Ovary (tissue), 9 donors: ENCODE results near the gene CLIP2. TPM values are rescaled to one million over a fixed set of nuclear protein-coding genes. Genes with fewer than 3 reads are reported as not detected.
"Not testable (repeated sequence)": the region's sequence is repeated elsewhere in the genome, so short reads cannot be mapped to it uniquely, and the experiment has no call there.

Experiments
- DNase-seq, 5 donors: peaks; one replicate each; pipeline ENCODE4 v3.0.0-alpha.2; 2019 to 2020
- H3K27ac ChIP-seq, 2 donors: fragments of 200-600 bp; one replicate each; pipeline versions ENCODE4 v1.5.1 to v1.8.0; 2019 to 2022
- H3K27me3 ChIP-seq: fragments of 200-600 bp; one replicate; pipeline ENCODE4 v1.8.0; 2022
- H3K36me3 ChIP-seq: fragments of 200-600 bp; sonication (generic); one replicate; pipeline ENCODE4 v1.5.1; 2019
- H3K4me1 ChIP-seq: one replicate; pipeline ENCODE4 v1.8.1; 2013; ENCODE audit warnings: mild to moderate bottlenecking, moderate library complexity; ENCODE audit not compliant: insufficient read depth
- H3K4me3 ChIP-seq: fragments of 200-600 bp; sonication (generic); one replicate; pipeline ENCODE4 v1.5.1; 2017
- H3K9me3 ChIP-seq, 2 donors: fragments of 200-600 bp in 1 of 2; sonication (generic) in 1 of 2; one replicate each; pipeline versions ENCODE4 v1.5.1 to v1.8.1; 2013 to 2019; ENCODE audit warnings: mild to moderate bottlenecking in 1 of 2, moderate library complexity in 1 of 2
- CTCF ChIP-seq, 3 donors: fragments of 450-650 bp in 2 of 3; fragments of 200-600 bp in 1 of 3; IDR thresholded peaks; one replicate each; pipeline versions ENCODE4 v1.5.1 to v1.8.0; 2016 to 2022; ENCODE audit warnings: antibody characterized with exemption in 3 of 3, mild to moderate bottlenecking in 1 of 3
- EP300 ChIP-seq: sonication (generic); formaldehyde crosslinking; IDR thresholded peaks from one replicate; pipeline ENCODE4 v1.6.1; 2017; ENCODE audit warnings: antibody characterized with exemption
- POLR2A ChIP-seq: fragments of 450-650 bp; IDR thresholded peaks from one replicate; pipeline ENCODE4 v1.6.1; 2017; ENCODE audit warnings: antibody characterized with exemption, mild to moderate bottlenecking, moderate library complexity
- WGBS, 3 donors: extraction: QIAGEN DNeasy Blood & Tissue Kit in 1 of 3; methylation state at CpG; one replicate each; pipeline versions ENCODE4 v1.1.5 to v1.1.7; 2013 to 2017; 5-methylcytosine and 5-hydroxymethylcytosine counted together
- intact Hi-C, 4 donors: fragments of 100-400 bp; cut with DNase I; formaldehyde crosslinking; loops; one replicate each; pipeline versions ENCODE4 v1.11.0 to v1.15.1; 2022 to 2023
- polyA plus RNA-seq, 2 donors: library from polyadenylated mRNA; stranded (reverse); fragments of 200-250 nt in 1 of 2; fragments of 350-450 nt in 1 of 2; fragmentation: Illumina TruSeq in 1 of 2; extraction: RNeasy Lipid Tissue Mini Kit (QIAGEN cat#74804) in 1 of 2; gene quantifications; one replicate each; pipeline ENCODE4 v1.2.3, GENCODE V29; 2013 to 2014
- total RNA-seq, 7 donors: library from RNA; depleted of rRNA in 2 of 7; stranded (reverse); fragments of >200 nt in 2 of 7; fragmentation: NEBNext Ultra II Directional in 3 of 7; extraction: Animal tissue kit (Norgen Biotek cat#: 25700) in 3 of 7; gene quantifications; one replicate each; pipeline versions ENCODE4 v1.1.0 to v1.2.4, GENCODE V29; 2016 to 2023
- donor health status: DM: no; HTN: no; CAD: no; lungs with moderate emphysema.
- donor health status: DM: no; HTN: no; CAD: no.
- donor health status: Bipolar disorder and iron deficiency.
- donor health status: DM: yes; HTN: yes; CAD: no.
- donor health status: DM: no; HTN: no; CAD: no.
- donor health status: DM: yes; HTN: yes; CAD: no.

CLIP2 gene
- total and polyA plus RNA-seq, 9 donors = 5.1 to 51.5 (median 28.9) TPM

GRCh38 chr7:74309181-74309580 lies 20.0 kb downstream of the CLIP2 start:
- Histone ChIP-seq H3K9me3 (no peaks in the 10 kb centered on the region), H3K27ac (no peak overlapping the region), H3K4me1 (peaks cover 11% of the 10 kb centered on the region), H3K36me3 (no peaks in the 10 kb centered on the region), H3K27me3 (no peaks in the 10 kb centered on the region), H3K4me3 (no peak overlapping the region)
- intact Hi-C loops = loop anchor here in 1 of 4 donors (5.0 kb wide), 1 partner anchor 57 kb away; the partner anchor contains the start of gene RFC2
- DNase-seq = no peak
- no peak for TF ChIP-seq EP300
- WGBS, 3 donors = 93 to 94% (median 94%) methylated on average over 6 of the region's 6 CpGs

GRCh38 chr7:74311305-74311744 lies 22.1 kb downstream of the CLIP2 start:
- no peak for DNase-seq
- 87 to 92% (median 90%) methylated on average over 4 of the region's 4 CpGs for WGBS, 3 donors
- Histone ChIP-seq H3K27ac (no peak overlapping the region), H3K9me3 (no peaks in the 10 kb centered on the region), H3K4me1 (peaks cover 8% of the 10 kb centered on the region), H3K27me3 (no peaks in the 10 kb centered on the region), H3K36me3 (no peaks in the 10 kb centered on the region), H3K4me3 (no peak overlapping the region)
- TF ChIP-seq CTCF (IDR thresholded peaks at IDR 0.05) (no peak), EP300 (no peak), POLR2A (no peak)
- intact Hi-C loops = no loop called here

- Histone ChIP-seq H3K9me3 (no peaks in the 10 kb centered on the region), H3K27ac (no peak overlapping the region), H3K4me1 (no peaks in the 10 kb centered on the region), H3K36me3 (no peaks in the 10 kb centered on the region), H3K4me3 (no peak overlapping the region), H3K27me3 (no peaks in the 10 kb centered on the region)
- TF ChIP-seq EP300 (no peak), CTCF (IDR thresholded peaks at IDR 0.05) (no peak), POLR2A (no peak)
- intact Hi-C loops = no loop called here
- DNase-seq = no peak
- WGBS, 3 donors = 88 to 92% (median 89%) methylated on average over 16 of the region's 16 CpGs
Measured at GRCh38 chr7:74312418-74313028, 23.3 kb downstream of the CLIP2 start.

GRCh38 chr7:74315891-74316290 lies 26.7 kb downstream of the CLIP2 start:
- intact Hi-C loops = not testable (repeated sequence)
- 72 to 78% (median 77%) methylated on average over 3 to 4 of the region's 4 CpGs for WGBS, 3 donors

GRCh38 chr7:74317146-74317782 lies 28.1 kb downstream of the CLIP2 start:
- no peak for DNase-seq
- TF ChIP-seq CTCF (IDR thresholded peaks at IDR 0.05) (no peak), POLR2A (no peak), EP300 (no peak)
- Histone ChIP-seq H3K4me1 (no peaks in the 10 kb centered on the region), H3K9me3 (no peaks in the 10 kb centered on the region), H3K4me3 (no peak overlapping the region), H3K27ac (no peak overlapping the region), H3K27me3 (no peaks in the 10 kb centered on the region), H3K36me3 (no peaks in the 10 kb centered on the region)
- 92 to 96% (median 96%) methylated on average over 20 of the region's 20 CpGs for WGBS, 3 donors
- intact Hi-C loops = no loop called here

More at GRCh38 chr7:74315891-74316290, 26.7 kb downstream of the CLIP2 start:
- not testable (repeated sequence) for H3K27me3 ChIP-seq, H3K9me3 ChIP-seq, H3K27ac ChIP-seq, H3K36me3 ChIP-seq, H3K4me3 ChIP-seq, DNase-seq, H3K4me1 ChIP-seq
